ENCODE measurements around the gene CRADD. TPM values are rescaled to one million over a fixed set of nuclear protein-coding genes. Genes with fewer than 3 reads are reported as not detected.
"Not testable (repeated sequence)": the region's sequence is repeated elsewhere in the genome, so short reads cannot be mapped to it uniquely, and the experiment has no call there.

Gene CRADD
- total RNA-seq, 1 experiment from 2014 or later = 26.7 TPM

DNA sequence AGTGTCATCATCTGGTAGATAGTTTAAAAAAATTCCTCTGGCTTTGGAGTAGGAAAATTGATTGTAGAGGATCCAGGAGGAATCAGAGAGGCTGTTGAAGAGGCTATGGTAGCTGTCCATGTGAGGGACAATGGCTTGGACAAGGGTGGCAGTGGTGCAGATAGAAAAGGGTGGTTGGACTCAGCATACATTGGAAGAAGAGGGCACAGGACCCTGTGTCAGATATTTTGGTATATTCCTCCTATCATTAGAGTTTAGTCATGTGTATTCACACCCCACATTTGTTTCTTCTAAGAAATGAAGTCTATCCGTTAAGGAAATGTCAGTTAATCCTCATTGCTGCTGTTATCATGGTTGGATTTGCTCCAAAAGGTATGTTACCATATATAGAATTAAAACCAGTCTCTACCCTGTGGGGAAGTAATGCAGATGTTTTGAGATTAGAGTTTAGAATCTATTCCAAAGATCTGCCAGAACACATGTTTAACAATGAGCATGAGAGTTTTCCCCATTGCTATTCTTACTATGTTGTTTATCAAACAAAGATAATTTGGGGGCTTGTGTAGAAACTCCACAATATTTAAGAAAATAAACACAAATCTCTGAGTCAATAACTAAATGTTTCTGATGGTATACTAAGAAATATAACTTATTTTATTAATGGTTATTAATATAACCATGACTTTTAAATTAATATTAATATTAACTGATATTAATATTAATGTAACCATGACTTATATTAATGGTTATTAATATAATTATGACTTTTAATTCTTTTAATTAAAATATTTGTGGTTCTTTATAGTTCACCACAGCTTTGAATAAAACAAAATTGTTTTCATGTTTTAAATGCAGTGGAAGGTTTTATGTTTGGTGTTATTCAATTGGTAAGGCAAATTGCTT, 80.9 kb downstream of the CRADD start:
- no peak for DNase-seq (ENCODE audit: low read depth)

DNA sequence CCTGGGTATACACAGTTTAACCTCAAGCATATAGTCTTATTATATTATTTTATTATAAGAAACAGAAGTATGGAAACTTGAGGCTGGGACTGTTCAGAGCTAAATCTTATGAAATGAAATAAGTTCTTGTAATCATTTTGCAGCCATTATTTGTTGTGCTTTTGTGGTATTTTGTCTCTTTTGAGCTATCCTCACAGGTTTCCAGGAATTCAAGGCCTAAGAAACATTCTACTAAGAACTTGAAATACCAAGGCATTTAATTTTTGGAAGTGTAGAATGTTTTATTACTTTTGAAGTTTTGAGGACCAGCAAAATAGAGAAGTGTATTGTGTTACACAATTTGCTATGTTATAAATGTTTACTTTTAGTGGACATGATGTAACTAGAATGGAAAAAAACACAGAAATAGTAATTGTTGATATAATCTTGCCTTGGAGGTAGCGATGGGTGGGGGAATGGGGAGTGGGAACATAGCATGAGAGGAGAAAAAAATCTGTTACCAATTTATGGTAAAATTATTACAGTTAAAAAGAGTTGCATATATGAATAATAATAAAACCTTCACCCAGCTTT, 81.7 kb downstream of the CRADD start:
- no peak for DNase-seq (ENCODE audit: low read depth)

DNA sequence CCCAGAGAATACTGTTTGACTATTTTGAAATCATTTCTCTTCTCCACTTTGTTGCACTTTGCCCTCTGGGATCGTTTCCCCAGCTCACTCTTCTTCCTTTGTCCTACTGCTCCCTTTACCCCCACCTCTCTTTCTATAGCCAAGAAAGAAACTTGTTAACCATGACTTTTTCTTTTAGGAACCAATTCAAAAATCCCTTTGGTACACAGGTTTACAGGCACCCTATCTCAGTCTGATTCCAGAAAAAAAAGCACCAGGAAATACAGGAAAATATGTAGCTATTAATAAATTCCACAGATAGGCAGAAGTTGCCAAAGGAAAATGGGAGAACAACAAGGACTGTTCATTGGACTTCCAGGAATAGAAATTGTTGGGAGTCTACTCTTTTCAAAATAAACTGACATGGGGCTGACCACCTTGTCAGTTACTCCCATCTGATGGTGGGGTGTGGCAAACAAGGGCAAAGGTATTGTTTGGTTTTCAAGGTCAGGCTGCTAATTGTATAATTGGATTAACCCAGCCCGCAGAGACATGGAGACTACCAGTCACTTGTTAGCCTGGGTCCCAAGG, 82.4 kb downstream of the CRADD start:
- DNase-seq (ENCODE audit: low read depth) = no peak

DNA sequence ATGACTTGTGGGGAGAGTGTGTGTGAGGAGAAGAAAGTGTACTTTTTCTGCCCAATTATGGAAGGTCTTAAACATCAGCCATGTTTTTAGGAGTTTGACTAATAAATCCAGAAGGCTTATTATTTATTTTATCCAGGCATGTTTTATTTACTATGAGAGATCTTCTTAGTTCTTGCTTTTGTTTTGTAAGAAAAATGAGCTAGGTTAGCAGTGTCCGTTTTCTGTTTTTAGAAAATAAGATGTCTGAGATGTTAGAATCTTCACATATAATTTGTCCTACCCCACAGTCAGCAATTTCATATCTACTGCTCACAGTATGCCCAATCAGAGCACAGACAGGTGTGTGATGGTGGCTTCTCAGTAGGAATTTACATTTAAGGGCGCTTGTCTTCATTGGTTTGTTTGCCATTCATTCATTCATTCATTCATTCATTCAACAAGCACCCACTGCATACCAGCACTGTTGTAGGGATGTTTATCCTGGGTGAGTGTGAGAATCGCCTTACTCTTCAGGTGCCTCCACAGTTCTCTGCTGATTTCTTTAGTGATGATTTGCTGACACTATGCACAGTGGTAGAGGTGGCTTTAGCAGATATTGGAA, 83.2 kb downstream of the CRADD start:
- no peak for DNase-seq (ENCODE audit: low read depth)

DNA sequence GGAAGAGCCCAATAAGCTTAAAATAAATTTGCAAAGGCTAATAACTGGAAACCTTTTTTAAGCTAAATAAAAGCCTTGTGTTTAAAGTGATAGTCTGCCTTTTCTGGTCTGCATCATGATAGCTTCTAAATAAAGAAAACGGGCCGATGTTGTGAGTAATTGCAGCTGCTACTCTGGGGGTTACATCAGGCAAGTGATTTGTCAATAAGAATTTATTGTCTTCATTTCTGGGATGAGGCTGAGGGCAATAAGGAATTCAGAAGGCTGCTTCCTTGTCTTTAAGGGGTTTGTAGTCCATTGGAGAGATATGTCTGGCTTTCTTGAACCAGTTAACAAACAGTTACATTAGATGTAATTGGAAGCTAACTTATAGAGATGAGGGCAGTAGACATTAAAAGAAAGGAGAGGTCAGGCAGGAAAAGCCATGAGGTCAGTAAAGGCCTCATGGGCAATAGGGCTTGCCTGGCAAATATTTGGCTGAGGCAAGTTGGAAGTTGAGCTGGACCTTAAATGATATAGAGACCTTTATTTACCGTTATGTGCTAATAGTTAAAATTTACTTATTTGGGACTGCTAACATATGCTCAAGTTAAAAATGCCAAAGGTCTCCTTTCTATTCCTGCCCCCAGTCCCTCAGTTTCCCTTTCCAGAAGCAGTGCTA, 85.0 kb downstream of the CRADD start:
- peak; percentile 44 for DNase-seq (ENCODE audit: low read depth)

DNA sequence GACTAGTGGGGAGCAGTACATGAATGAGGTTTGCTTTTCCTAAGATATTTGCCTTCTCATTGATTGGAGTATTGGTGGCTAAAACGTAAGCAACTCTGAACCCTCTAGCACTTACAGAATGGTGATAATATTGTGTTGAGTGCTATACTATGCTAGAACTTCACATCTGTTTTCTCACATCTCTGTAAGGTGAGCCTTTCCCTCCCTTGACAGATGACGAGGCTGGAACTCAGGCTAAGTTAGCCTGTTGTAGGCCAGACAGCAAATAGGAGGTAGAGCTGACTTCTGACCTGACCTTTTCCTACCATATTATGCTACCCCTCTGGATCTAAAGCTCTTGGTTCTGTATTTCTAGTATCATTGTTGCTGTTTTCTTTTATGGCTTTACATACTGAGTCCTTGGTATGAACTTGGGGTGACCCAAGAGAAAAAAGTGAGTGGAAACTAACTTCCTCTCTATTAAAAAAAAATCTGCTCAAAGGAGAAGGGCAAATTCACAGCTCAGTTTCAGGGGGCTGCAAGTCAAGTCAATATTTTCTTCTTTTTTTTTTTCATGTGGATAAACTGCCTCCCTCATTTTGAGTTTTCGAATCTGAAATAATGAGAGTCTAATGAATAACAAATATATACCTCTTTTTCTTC, 85.9 kb downstream of the CRADD start:
- no peak for DNase-seq (ENCODE audit: low read depth)

DNA sequence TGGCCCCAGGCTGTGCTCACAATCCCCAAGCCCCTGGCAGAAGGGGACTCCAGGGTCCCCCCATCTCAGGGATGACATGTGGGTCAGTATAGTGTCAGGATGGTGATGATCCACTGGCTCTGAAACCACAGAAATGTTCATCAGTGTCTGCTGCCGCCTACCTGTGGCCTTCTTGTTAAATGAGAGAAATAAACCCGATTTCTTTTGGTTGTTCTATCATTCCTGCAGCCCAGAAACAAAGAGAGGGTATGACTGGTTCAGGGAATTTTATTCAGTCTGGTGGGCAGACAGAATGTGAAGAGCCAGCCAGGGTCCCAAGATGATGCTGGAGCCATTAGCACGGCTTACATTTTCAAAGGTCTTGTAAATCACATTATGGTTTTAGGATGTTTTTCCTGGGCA, 86.6 kb downstream of the CRADD start:
- no peak for DNase-seq (ENCODE audit: low read depth)

DNA sequence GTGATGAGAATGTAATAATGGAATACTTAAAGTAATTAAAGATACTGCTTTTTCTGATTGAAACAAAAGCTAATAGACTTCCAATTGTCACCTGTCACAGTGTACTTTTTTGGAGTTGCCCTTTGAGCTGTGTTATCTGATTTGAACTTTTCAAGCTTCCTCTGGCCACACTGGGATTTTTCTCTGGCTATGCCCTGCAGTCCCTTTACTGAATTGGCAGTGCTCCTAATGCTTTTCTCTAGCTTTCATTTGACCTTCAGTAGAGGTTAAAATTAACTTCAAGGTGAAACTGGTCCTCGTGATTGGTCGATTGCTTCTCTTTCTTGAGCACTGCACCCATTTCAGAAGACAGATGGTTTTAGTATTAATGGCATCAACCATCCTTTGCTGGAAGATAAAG, 89.2 kb downstream of the CRADD start:
- no peak for DNase-seq (ENCODE audit: low read depth)

DNA sequence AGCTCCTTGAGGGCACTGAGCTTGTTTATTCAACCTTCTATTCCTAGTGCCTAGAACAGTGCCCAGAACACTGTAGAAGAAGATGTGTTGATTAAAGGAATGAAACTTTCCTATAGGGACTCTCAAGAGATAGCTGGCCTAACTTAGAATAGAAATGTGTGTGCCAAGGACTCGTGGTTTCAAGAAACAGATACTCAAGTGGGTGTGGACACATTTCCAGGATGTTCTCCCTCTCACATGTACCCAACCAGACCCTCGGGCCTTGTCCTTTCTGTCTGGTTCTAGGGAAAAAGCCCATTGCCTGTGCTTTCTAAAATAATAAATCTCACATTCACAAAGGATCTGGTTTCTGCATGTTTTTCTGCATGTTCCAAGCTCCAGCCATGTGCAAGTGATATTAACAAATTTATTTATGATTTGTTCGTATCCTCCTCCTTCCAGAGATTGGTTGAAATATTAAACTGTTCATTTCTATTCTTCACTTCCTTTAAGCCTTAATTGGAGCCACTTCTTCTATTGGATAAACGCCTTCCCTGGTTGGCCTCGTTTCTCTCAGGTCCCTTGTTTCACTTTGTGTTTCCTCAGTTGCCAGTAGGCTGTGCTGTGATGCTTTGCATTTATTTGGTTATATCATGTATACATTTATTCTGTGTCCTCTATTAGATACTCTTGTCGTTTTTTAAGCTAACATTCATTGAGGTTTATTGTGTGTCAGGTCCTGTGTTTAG, 89.8 kb downstream of the CRADD start:
- peak; percentile 74 for DNase-seq (ENCODE audit: low read depth)

DNA sequence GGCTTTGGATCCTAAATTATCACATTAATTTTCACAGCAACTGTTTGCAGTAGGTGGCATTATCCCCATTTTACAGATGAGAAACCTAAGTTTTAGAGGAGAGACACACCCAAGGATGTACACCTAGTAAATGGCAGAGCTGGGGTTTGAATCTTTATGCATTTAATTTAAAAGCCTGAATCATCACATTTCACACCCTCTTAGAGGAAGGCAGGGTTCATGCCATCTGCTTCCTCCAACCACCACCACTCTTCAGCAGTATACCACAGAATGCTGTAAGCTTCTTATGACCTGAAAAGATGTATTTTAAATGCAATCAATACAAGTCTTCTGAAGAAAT, 90.3 kb downstream of the CRADD start:
- DNase-seq (ENCODE audit: low read depth) = no peak

DNA sequence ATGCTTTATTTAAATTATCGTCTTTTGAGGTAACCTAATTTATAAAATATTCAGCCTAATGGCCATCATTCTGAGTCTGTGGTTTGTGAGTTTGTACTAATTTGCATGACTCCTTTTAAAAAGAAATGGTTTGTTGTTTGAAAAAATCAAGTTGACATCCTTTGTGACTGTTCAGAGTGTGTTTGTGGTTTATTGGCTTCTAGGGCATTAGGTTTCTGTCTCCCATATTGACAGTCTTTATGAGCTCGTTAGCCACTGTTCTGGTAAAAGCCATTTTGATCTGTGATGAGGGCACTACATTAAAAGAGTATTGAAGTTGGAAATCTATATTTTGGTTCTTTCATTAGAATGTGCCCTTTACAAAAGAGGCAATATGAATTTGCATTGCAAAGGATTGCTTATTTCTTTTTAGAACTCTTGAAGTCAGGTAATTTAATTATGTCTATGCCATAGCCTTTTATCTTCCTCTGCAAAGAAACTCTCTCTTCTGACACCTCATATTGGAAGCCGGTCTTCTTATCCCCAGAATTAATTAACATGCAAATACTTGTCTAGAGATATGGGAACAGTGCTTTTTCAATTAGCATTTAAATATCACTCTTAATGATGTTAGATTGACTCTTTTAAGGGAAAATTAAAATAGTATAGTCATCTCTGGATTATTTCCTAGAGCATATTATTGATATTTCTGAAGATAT, 95.0 kb downstream of the CRADD start:
- DNase-seq (ENCODE audit: low read depth) = no peak

DNA sequence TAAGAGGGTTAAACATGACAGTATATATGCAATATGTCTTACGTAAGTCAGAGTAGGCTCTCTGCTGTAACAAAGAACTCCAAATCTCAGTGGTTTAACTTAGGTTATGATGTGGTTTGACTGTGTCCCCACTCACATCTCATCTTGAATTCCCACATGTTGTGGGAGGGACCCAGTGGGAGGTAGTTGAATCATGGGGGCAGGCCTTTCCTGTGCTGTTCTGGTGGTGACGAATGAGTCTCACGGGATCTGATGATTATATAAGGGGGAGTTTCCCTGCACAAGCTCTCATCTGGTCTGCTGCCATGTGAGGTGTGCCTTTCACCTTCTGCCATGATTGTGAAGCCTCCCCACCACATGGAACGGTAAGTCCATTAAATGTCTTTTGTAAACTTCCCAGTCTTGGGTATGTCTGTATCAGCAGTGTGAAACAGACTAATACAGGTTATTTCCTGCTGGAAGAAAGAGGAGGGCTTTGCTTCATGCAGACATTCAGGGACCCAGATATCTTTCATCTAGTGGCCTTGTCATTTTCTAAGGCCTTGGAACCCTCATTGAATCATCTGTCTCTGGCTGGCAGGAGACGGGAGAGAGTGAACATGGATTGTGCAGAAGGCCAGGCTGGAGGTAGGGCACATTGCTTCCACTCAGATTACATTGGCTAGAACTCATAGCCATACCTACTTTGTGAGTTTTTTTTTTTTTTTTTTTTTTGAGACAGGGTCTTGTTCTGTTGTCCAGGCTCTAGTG, 96.1 kb downstream of the CRADD start:
- peak; percentile 76 for DNase-seq (ENCODE audit: low read depth)

DNA sequence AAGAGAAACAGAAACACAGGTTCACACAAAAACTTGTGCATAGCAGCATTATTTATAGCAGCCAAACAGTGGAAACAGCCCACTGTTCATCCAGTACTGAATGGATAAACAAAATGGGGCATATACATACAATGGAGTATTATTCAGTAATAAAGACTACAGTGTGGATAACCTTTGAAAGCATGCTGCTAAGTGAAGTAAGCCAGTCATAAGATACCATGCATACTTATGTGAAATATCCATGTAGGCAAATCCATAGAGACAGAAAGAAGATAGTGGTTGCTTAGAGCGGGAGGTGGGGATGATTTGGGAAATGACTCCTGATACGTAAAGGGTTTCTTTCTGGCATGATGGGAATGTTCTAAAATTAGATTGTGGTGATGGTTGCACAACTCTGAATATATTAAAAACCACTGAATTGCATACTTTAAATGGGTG, 99.4 kb downstream of the CRADD start:
- DNase-seq (ENCODE audit: low read depth) = peak; percentile 70

DNA sequence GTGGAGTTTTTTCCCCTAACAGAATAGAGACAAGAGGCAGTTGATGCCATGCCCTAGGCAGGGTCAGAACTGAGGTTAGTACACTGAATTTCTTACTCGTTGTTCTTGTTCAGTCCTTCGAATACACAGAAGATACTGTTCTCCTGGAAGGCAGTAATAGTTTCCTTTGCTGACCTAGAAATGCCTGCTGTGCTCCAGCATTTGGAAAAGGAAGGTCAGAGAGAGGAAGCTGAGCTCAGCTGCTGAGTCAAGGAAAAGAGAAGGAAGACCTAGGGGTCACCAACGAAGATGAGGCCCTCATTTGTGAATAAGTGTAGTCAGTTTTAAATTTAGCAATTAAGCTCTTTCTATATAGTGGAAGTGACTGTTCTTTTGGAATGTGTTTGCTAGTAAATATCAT, 100.1 kb downstream of the CRADD start:
- peak; percentile 56 for DNase-seq (ENCODE audit: low read depth)

DNA sequence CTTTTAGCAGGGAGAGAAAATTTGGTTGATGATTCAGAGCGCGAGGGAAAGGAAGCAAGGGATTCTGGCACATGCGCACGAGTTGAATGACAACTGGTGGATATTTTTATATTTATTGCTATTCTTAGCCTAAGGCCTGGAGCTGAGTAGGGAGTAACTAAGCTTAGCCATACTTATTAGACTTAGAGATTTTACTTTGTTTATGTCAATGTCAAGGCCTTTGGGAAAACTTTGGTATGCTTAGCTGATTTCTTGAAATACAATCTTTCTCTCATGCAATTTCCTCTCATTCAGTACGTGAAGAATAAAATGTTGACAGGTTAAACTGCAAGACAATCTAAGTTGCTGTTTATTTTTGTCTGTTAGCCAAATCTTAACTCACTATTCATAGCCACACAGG, 101.1 kb downstream of the CRADD start:
- DNase-seq (ENCODE audit: low read depth) = peak; percentile 82

DNA sequence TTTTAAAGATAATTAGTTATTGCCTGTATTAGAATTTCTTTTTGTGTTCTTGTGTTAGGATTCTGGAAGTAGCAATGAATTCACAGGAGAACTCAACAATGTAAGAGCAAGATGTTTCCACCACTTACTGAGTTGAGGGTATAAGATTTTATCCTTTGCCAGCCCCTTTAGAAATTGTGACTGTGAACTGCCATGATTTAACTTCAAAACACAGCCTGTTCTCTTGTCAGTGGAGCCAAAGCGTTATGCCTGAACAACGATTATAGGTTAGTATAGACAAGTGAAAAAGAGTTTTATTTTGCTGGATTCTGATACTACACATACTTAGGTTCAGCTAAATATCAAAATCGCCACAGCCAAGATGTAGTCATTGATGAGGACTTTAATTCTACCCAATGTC, 101.6 kb downstream of the CRADD start:
- DNase-seq (ENCODE audit: low read depth) = no peak

DNA sequence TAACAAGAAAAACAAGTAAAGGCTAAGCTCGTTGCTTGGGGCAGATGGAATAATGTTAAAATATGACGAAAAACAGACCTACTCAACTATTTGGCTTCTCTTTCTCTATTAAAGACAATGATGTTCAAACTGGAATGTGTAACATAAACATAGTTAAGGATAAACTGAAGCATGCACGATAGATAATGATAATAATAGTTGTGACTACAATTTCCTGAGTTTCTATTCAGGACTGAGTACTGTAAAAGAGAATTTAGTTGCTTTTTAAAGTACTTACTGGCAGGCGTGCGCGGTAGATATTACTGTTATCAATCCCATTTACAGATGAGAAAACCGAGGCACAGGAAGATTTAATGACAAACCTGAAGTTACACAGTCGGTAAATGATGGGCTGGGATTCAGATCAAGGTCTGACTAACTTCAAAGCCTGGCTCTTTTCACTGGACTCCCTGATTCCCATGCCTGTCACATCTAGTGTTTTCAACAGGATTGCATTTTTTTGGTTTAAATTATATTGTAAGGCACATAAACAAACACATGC, 103.0 kb downstream of the CRADD start:
- no peak for DNase-seq (ENCODE audit: low read depth)

DNA sequence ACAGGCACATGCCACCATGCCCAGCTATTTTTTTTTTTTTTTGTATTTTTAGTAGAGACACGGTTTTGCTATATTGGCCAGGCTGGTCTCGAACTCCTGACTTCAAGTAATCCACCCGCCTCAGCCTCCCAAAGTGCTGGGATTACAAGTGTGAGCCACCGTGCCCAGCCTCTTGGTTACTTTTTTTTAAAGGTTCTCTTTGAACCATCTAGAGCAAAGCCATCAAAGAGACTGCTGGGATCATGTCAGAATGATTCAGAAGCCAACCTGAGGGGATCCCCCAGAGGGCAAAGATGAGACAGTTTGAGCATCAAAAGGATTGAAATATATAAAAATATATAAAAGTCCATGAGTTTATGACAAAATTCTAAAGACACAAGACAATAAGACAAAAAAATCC, 103.7 kb downstream of the CRADD start:
- not testable (repeated sequence) for DNase-seq (ENCODE audit: low read depth)

DNA sequence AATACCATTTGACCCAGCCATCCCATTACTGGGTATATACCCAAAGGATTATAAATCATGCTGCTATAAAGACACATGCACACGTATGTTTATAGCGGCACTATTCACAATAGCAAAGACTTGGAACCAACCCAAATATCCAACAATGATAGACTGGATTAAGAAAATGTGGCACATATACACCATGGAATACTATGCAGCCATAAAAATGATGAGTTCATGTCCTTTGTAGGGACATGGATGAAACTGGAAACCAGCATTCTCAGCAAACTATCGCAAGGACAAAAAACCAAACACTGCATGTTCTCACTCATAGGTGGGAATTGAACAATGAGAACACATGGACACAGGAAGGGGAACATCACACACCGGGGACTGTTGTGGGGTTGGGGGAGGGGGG, 104.8 kb downstream of the CRADD start:
- not testable (repeated sequence) for DNase-seq (ENCODE audit: low read depth)

Data from RPMI7951 (cell line).